Naive B cell (primary cell): Measurements from ENCODE around the gene ARAP1. TPM values are rescaled to one million over a fixed set of nuclear protein-coding genes. Genes with fewer than 3 reads are reported as not detected.
A peak's percentile ranks its signal among the peaks of the same experiment; 100 is the strongest.

Experiments
- ATAC-seq, 2 donors: fragments of 150-1000 bp; cut with Tn5 transposase; 2 replicates each; pipeline ENCODE4 v1.10.0; 2021; ENCODE audit warnings: low read depth in 2 of 2, mild to moderate bottlenecking in 2 of 2, moderate library complexity in 2 of 2
- DNase-seq: peaks from one replicate; pipeline ENCODE4 v3.0.0; 2022
- H3K27ac Mint-ChIP-seq, 6 donors: one replicate each; pipeline ENCODE4 v1.8.0; 2020 to 2022; ENCODE audit warnings: mild to moderate bottlenecking in 6 of 6, mixed read lengths in 6 of 6, moderate library complexity in 5 of 6, inconsistent platforms in 2 of 6
- H3K27me3 Mint-ChIP-seq, 3 donors: one replicate each; pipeline ENCODE4 v1.8.0; 2021 to 2022; ENCODE audit warnings: mixed read lengths in 3 of 3, mild to moderate bottlenecking in 1 of 3
- H3K36me3 Mint-ChIP-seq, 2 donors: one replicate each; pipeline ENCODE4 v1.8.0; 2020 to 2022; ENCODE audit warnings: mixed read lengths in 2 of 2, inconsistent platforms in 1 of 2, mild to moderate bottlenecking in 1 of 2
- H3K4me1 Mint-ChIP-seq, 3 donors: one replicate each; pipeline ENCODE4 v1.8.0; 2020 to 2022; ENCODE audit warnings: mixed read lengths in 3 of 3, inconsistent platforms in 1 of 3, mild to moderate bottlenecking in 1 of 3, moderate library complexity in 1 of 3
- H3K4me3 Mint-ChIP-seq, 8 donors: one replicate each; pipeline ENCODE4 v1.8.0; 2020 to 2022; ENCODE audit warnings: mild to moderate bottlenecking in 8 of 8, mixed read lengths in 8 of 8, moderate library complexity in 8 of 8, inconsistent platforms in 2 of 8
- H3K9me3 Mint-ChIP-seq, 7 donors: one replicate each; pipeline ENCODE4 v1.8.0; 2020 to 2022; ENCODE audit warnings: mixed read lengths in 7 of 7, mild to moderate bottlenecking in 5 of 7, inconsistent platforms in 2 of 7, moderate library complexity in 1 of 7
- polyA plus RNA-seq, 6 donors: library from polyadenylated mRNA; unstranded; fragments of 300-500 nt; fragmentation: Illumina TruSeq; gene quantifications; one replicate each; pipeline ENCODE4 v1.2.3, GENCODE V29; 2021; ENCODE audit warnings: low read depth in 6 of 6

Gene ARAP1
- polyA plus RNA-seq, 6 donors from 2014 or later: 3.3 to 30.2 (median 14.0) TPM

- ATAC-seq: no peak
- Mint-ChIP-seq H3K4me1 (peaks cover 59 to 84% (median 65%) of the 10 kb centered on the region in 3 donors), H3K36me3 (peaks cover 17 to 29% of the 10 kb centered on the region in 2 donors), H3K4me3 (peak overlapping the region in 1 of 8 donors; percentile 31), H3K27me3 (no peaks in the 10 kb centered on the region), H3K27ac (peak overlapping the region; percentile 65 to 99 (median 90)), H3K9me3 (peaks cover 0 to 3% (median 0%) of the 10 kb centered on the region in 7 donors)
- no peak for DNase-seq
Measured at GRCh38 chr11:72727521-72727920, 24.7 kb downstream of the ARAP1 start.

GRCh38 chr11:72726266-72727220 is 25.7 kb downstream of the ARAP1 start:
- ATAC-seq (no peak), DNase-seq (no peak)
- Mint-ChIP-seq H3K4me1 (peaks cover 62 to 86% (median 67%) of the 10 kb centered on the region in 3 donors), H3K9me3 (peaks cover 0 to 3% (median 0%) of the 10 kb centered on the region in 7 donors), H3K27ac (peak overlapping the region in 4 of 6 donors; percentile 75 to 99 (median 87)), H3K36me3 (peaks cover 10 to 21% of the 10 kb centered on the region in 2 donors), H3K4me3 (peak overlapping the region in 2 of 8 donors; percentile 33 to 62), H3K27me3 (no peaks in the 10 kb centered on the region)

DNA sequence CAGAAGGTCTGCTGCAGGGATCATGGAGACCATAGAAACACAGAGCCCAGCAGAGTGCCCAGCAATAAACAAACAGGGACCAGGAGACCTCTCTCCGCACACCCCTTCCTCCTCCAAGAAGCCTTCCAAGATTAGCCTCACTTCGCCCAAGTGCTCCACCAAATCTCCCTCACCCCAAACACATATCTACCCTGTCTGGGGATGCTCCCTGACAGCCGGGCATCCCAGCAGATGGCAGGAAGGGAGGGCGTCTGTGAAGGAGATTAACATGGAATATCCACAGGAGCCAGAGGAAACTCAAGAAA is 26.5 kb downstream of the ARAP1 start:
- no peak for ATAC-seq
- H3K27ac Mint-ChIP-seq: peak overlapping the region; percentile 85 to 97 (median 94)
- H3K4me1 Mint-ChIP-seq: peaks cover 62 to 86% (median 69%) of the 10 kb centered on the region in 3 donors

DNA sequence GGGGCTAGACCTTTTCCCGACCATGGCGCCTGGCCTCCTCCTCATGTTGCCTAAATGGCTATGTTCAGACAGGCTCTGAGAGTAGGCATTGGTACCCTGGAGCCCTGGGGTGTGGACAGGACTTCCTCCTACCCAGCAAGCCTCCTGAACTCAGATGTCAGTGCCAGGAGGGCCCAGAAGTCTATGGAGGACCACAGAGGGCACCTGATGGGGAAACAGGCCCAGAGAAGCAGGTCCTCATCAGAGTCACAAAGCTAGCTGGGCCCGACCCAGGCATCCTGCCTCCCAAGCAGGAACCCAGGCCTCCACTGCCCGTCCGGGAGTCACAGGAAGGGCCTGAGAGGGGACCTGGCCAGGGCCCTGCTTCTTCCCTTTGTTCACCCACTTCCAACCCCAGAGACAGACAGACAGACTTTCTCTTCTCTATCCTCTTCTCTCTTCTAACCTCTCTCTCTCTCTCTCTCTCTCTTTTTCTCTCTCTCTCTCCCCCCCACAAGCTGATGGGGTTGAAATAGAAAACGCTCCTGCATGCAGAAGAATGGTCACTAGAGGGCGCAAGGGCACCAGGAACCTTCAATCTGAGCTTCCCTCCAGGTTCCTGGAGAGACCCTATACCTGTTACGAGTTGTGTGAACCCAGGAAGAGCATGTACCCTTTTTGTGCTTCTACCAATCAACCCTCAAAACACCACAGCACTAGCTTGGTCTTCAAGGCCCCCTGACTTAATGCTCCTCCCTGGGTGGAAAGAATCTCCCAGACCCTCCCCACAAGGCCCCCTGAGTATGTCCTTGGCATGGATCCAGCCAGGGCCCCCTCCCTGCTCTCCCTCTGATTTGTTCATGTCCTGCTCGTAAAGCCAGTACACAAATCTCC is 27.1 kb downstream of the ARAP1 start:
- peak; percentile 78 for DNase-seq
- peak overlapping the region; percentile 3 to 88 (median 51) for H3K4me3 Mint-ChIP-seq
- no peaks in the 10 kb centered on the region for H3K27me3 Mint-ChIP-seq
- ATAC-seq: peak; percentile 32 to 42
- no peaks in the 10 kb centered on the region for H3K9me3 Mint-ChIP-seq
- H3K4me1 Mint-ChIP-seq: peaks cover 62 to 86% (median 70%) of the 10 kb centered on the region in 3 donors
- peaks cover 0 to 9% of the 10 kb centered on the region in 2 donors for H3K36me3 Mint-ChIP-seq
- H3K27ac Mint-ChIP-seq: peak overlapping the region; percentile 85 to 97 (median 94)

More for the DNA sequence above, 26.5 kb downstream of the ARAP1 start:
- no peak for DNase-seq
- Mint-ChIP-seq H3K9me3 (no peaks in the 10 kb centered on the region), H3K27me3 (no peaks in the 10 kb centered on the region), H3K36me3 (peaks cover 2 to 12% of the 10 kb centered on the region in 2 donors), H3K4me3 (peak overlapping the region in 4 of 8 donors; percentile 47 to 85 (median 62))

DNA sequence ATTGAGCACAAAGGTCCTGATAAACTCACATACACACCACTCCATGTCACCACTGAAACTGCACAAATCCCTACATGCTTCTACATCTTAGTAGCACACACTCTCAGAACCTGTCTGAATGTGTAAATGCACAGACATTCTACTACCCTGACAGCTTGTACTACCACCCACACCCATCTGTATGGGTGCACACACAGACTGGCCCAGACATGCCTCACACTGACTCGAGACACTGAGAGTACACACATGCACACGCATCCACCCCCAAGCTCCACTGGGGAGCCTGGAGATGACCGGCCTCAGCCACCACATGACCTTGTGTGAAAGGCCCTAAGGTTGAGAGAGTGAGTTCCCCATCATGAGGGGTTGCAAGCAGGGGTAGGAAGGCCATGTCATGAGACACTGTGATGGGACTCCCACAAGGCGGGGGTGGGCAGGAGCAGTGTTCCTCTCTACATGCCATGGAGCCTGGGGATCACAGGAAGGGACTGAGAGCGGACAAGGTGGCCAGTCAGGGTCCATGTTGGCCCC is 28.1 kb downstream of the ARAP1 start:
- Mint-ChIP-seq H3K9me3 (no peaks in the 10 kb centered on the region), H3K27me3 (no peaks in the 10 kb centered on the region), H3K4me3 (peak overlapping the region in 3 of 8 donors; percentile 22 to 69 (median 34)), H3K36me3 (peaks cover 0 to 9% of the 10 kb centered on the region in 2 donors), H3K27ac (peak overlapping the region; percentile 13 to 97 (median 91)), H3K4me1 (peaks cover 66 to 86% (median 71%) of the 10 kb centered on the region in 3 donors)
- ATAC-seq (no peak), DNase-seq (no peak)

- peaks cover 0 to 9% of the 10 kb centered on the region in 2 donors for H3K36me3 Mint-ChIP-seq
Measured at GRCh38 chr11:72723508-72723907, 28.7 kb downstream of the ARAP1 start.

DNA sequence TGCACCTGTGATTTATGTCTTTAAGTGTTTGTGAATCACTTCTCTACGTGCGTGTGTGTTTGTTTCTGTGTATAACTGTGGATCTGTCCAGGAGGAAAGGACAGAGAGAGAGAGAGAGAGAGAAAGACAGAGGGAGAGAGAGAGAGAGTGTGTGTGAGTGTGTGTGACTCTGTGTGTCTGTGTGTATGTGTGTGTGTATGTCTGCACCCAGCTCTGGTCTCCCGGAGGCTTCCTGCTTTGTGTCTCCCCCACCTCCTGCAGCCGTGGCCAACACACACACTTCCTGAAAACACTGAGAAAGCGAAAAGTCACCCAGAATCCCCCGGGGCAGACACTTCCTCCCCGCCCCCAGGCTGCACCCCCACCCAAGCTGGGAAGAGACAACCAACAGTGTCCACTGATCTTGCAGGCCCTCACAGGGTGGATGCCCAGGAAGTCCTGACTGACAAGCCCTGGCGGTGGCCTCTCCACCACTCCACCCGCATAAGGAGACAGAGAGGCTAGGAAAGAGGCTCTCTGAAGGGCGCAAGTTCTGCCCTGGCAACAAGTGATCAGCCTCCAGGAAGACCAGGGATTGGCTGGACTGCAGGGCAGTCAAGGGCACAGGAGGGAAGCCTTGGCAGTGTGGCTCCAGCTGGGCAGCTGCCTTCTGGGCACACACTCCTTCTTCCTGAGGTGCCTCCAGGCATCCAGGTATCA is 30.0 kb downstream of the ARAP1 start:
- H3K4me1 Mint-ChIP-seq: peaks cover 70 to 83% (median 70%) of the 10 kb centered on the region in 3 donors

More at GRCh38 chr11:72723508-72723907, 28.7 kb downstream of the ARAP1 start:
- ATAC-seq (no peak), DNase-seq (no peak)
- H3K4me3 Mint-ChIP-seq: peak overlapping the region in 3 of 8 donors; percentile 12 to 34 (median 22)
- H3K27ac Mint-ChIP-seq: peak overlapping the region in 5 of 6 donors; percentile 78 to 97 (median 91)
- H3K4me1 Mint-ChIP-seq: peaks cover 68 to 86% (median 71%) of the 10 kb centered on the region in 3 donors
- H3K9me3 Mint-ChIP-seq: no peaks in the 10 kb centered on the region
- no peaks in the 10 kb centered on the region for H3K27me3 Mint-ChIP-seq

GRCh38 chr11:72721689-72722049 is 30.5 kb downstream of the ARAP1 start:
- Mint-ChIP-seq H3K4me3 (peak overlapping the region; percentile 83 to 99 (median 92)), H3K27ac (peak overlapping the region; percentile 90 to 98 (median 98)), H3K9me3 (no peaks in the 10 kb centered on the region), H3K36me3 (no peaks in the 10 kb centered on the region), H3K27me3 (no peaks in the 10 kb centered on the region), H3K4me1 (peaks cover 69 to 82% (median 70%) of the 10 kb centered on the region in 3 donors)
- ATAC-seq (peak; percentile 2 to 3), DNase-seq (no peak)

More for the DNA sequence above, 30.0 kb downstream of the ARAP1 start:
- Mint-ChIP-seq H3K27ac (peak overlapping the region; percentile 90 to 98 (median 97)), H3K27me3 (no peaks in the 10 kb centered on the region), H3K4me3 (peak overlapping the region; percentile 83 to 99 (median 92)), H3K36me3 (peaks cover 0 to under 1% of the 10 kb centered on the region in 2 donors), H3K9me3 (no peaks in the 10 kb centered on the region)
- DNase-seq (peak; percentile 88), ATAC-seq (peak; percentile 87 to 88)

DNA sequence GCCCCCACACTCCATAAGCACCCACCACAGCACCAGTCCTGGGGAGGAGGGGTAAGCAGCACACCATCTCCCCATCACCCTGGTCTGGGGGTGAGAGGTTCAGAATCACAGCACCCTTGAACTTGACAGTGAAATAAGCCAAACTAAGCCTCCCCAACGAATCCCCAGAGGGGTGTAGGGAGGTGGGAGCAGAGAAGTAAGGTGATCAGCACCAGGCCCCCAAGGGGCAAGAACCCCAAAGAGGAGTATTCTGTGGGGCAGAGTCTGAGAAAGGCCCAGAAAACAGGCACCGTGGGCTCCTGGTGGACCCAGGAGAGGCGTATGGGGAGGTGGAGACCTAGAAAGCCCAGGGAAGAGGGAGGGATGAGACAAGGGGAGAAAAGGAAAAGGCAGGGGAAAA is 30.9 kb downstream of the ARAP1 start:
- Mint-ChIP-seq H3K4me1 (peaks cover 67 to 86% (median 71%) of the 10 kb centered on the region in 3 donors), H3K9me3 (no peaks in the 10 kb centered on the region), H3K27me3 (no peaks in the 10 kb centered on the region), H3K36me3 (no peaks in the 10 kb centered on the region), H3K27ac (peak overlapping the region in 5 of 6 donors; percentile 90 to 98 (median 97)), H3K4me3 (peak overlapping the region; percentile 83 to 99 (median 92))
- no peak for DNase-seq
- ATAC-seq: no peak

- Mint-ChIP-seq H3K9me3 (no peaks in the 10 kb centered on the region), H3K4me3 (peak overlapping the region; percentile 83 to 99 (median 92)), H3K4me1 (peaks cover 66 to 87% (median 71%) of the 10 kb centered on the region in 3 donors), H3K36me3 (no peaks in the 10 kb centered on the region), H3K27ac (peak overlapping the region; percentile 90 to 98 (median 92)), H3K27me3 (no peaks in the 10 kb centered on the region)
- DNase-seq (no peak), ATAC-seq (no peak)
Measured at GRCh38 chr11:72720784-72721183, 31.4 kb downstream of the ARAP1 start.

- H3K9me3 Mint-ChIP-seq: no peaks in the 10 kb centered on the region
- peak overlapping the region; percentile 64 to 98 (median 91) for H3K27ac Mint-ChIP-seq
- peak overlapping the region; percentile 60 to 99 (median 74) for H3K4me3 Mint-ChIP-seq
- H3K36me3 Mint-ChIP-seq: no peaks in the 10 kb centered on the region
- DNase-seq: no peak
- peaks cover 64 to 84% (median 69%) of the 10 kb centered on the region in 3 donors for H3K4me1 Mint-ChIP-seq
- ATAC-seq: no peak
- no peaks in the 10 kb centered on the region for H3K27me3 Mint-ChIP-seq
Measured at GRCh38 chr11:72720047-72720446, 32.2 kb downstream of the ARAP1 start.

DNA sequence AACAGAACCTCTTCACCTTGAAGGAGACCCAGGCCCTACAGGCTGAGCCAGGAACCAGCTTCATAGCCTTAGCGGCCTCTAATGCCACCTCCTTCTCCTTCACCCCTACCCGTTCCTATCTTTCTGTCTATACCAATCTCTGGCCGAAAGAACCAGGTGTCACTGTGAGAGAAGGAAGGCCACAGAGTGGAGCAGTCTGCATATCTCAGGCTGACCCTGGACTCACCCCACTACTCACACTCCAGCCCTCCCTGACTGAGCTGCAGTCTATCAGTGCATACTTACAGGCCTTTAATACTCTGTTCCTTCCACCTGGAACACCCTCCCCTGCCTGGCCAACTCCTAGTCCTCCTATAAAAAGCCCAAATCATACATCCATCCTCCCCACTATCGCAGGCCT is 32.7 kb downstream of the ARAP1 start:
- H3K9me3 Mint-ChIP-seq: no peaks in the 10 kb centered on the region
- DNase-seq (no peak), ATAC-seq (no peak)
- H3K27me3 Mint-ChIP-seq: no peaks in the 10 kb centered on the region
- no peaks in the 10 kb centered on the region for H3K36me3 Mint-ChIP-seq
- H3K4me3 Mint-ChIP-seq: peak overlapping the region; percentile 21 to 99 (median 60)
- peaks cover 67 to 84% (median 72%) of the 10 kb centered on the region in 3 donors for H3K4me1 Mint-ChIP-seq
- peak overlapping the region; percentile 31 to 98 (median 91) for H3K27ac Mint-ChIP-seq
